DND-41 (cell line): ENCODE results near the gene TCERG1L.

Experiments
- EZH2 ChIP-seq: IDR thresholded peaks from 3 replicates; pipeline ENCODE4 v1.6.1; 2012; ENCODE audit warnings: borderline replicate concordance, low read depth, mild to moderate bottlenecking, moderate library complexity, low read length, inconsistent platforms; ENCODE audit not compliant: severe bottlenecking
- TF ChIP-seq, protein P1 (sequence below): IDR thresholded peaks from 2 replicates; pipeline ENCODE4 v1.5.1; 2012; ENCODE audit warnings: borderline replicate concordance, low read length, moderate library complexity, mild to moderate bottlenecking; ENCODE audit not compliant: poor library complexity, severe bottlenecking; ENCODE audit errors: extremely low read depth

DNA sequence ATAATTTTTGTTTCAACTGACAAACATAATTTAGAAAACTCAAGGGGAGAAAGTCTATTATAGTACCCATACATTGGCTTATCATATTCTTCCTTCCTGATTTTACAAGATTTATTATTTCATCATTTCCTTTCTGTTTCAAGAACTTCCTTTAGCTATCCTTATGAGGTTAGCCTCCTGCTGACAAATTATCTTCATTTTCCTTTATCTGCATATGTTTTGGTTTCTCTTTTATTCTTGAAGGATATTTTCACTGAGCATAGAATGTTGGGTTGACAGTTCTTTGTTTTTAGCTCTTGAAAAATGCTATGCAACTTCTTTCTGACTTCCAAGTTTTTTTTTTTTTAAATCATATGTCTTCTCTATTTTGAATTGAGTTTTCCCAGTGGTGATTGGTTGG, 21.3 kb upstream of the TCERG1L start:
- TF ChIP-seq, protein P1, sequence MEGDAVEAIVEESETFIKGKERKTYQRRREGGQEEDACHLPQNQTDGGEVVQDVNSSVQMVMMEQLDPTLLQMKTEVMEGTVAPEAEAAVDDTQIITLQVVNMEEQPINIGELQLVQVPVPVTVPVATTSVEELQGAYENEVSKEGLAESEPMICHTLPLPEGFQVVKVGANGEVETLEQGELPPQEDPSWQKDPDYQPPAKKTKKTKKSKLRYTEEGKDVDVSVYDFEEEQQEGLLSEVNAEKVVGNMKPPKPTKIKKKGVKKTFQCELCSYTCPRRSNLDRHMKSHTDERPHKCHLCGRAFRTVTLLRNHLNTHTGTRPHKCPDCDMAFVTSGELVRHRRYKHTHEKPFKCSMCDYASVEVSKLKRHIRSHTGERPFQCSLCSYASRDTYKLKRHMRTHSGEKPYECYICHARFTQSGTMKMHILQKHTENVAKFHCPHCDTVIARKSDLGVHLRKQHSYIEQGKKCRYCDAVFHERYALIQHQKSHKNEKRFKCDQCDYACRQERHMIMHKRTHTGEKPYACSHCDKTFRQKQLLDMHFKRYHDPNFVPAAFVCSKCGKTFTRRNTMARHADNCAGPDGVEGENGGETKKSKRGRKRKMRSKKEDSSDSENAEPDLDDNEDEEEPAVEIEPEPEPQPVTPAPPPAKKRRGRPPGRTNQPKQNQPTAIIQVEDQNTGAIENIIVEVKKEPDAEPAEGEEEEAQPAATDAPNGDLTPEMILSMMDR: no peak
- TF ChIP-seq EZH2: no peak
